Body of pancreas (tissue), 4 donors: ENCODE measurements around the gene RNF157. TPM values are rescaled to one million over a fixed set of nuclear protein-coding genes. Genes with fewer than 3 reads are reported as not detected.
A peak's percentile ranks its signal among the peaks of the same experiment; 100 is the strongest.

Experiments
- ATAC-seq: fragments of 150-250 bp; one replicate; pipeline ENCODE4 v1.9.1; 2016
- DNase-seq, 4 donors: peaks; one replicate each; pipeline ENCODE4 v3.0.0-alpha.2; 2019
- H3K27ac ChIP-seq, 4 donors: fragments of 200-600 bp; sonication (generic); 1 replicate in 3 of 4; 2 replicates in 1 of 4; pipeline versions ENCODE4 v1.5.1 to v1.6.1; 2016 to 2019; ENCODE audit warnings: mild to moderate bottlenecking in 1 of 4, mixed read lengths in 1 of 4, moderate library complexity in 1 of 4
- H3K27me3 ChIP-seq, 2 donors: fragments of 200-600 bp; sonication (generic); one replicate each; pipeline ENCODE4 v1.6.0; 2016; ENCODE audit warnings: mild to moderate bottlenecking in 1 of 2
- H3K36me3 ChIP-seq, 2 donors: fragments of 200-600 bp; sonication (generic); replicated peaks in 1 of 2; 2 replicates each; pipeline ENCODE4 v1.5.1; 2016; ENCODE audit warnings: low read depth in 2 of 2; ENCODE audit not compliant: insufficient read depth in 1 of 2
- H3K4me1 ChIP-seq: fragments of 200-600 bp; sonication (generic); one replicate; pipeline ENCODE4 v1.6.0; 2016
- H3K4me3 ChIP-seq, 2 donors: fragments of 200-600 bp; sonication (generic); 1 replicate in 1 of 2; 2 replicates in 1 of 2; pipeline ENCODE4 v1.5.1; 2016 to 2019
- H3K9me3 ChIP-seq, 3 donors: fragments of 200-600 bp; sonication (generic); 1 replicate in 2 of 3; 2 replicates in 1 of 3; pipeline ENCODE4 v1.5.1; 2016
- CTCF ChIP-seq, 7 experiments: fragments of 450-650 bp in 4 of 7; fragments of 200-600 bp in 3 of 7; sonication (generic) in 3 of 7; IDR thresholded peaks; one replicate each; pipeline ENCODE4 v1.5.1; 2016 to 2019; ENCODE audit warnings: antibody characterized with exemption in 7 of 7
- POLR2A ChIP-seq, 3 donors: fragments of 450-650 bp; IDR thresholded peaks; one replicate each; pipeline ENCODE4 v1.6.1; 2016; ENCODE audit warnings: antibody characterized with exemption in 3 of 3, mild to moderate bottlenecking in 2 of 3
- WGBS, 2 donors: methylation state at CpG; one replicate each; pipeline ENCODE4 v1.1.5; 2017; 5-methylcytosine and 5-hydroxymethylcytosine counted together
- intact Hi-C: fragments of 100-400 bp; cut with DNase I; formaldehyde crosslinking; loops from one replicate; pipeline ENCODE4 v1.15.1; 2023
- total RNA-seq, 2 donors: library from RNA; depleted of rRNA; stranded (reverse); fragments of >200 nt; gene quantifications; one replicate each; pipeline ENCODE4 v1.1.0, GENCODE V29; 2016

Gene RNF157
- total RNA-seq, 2 donors from 2014 or later, result 4.7 to 29.3 TPM

- Histone ChIP-seq H3K36me3 (no peaks in the 10 kb centered on the region), H3K4me1 (peaks cover 14% of the 10 kb centered on the region), H3K27ac (peak overlapping the region in 3 of 4 donors; percentile 34 to 46 (median 35)), H3K4me3 (no peak overlapping the region), H3K27me3 (no peaks in the 10 kb centered on the region), H3K9me3 (no peaks in the 10 kb centered on the region)
- intact Hi-C loops, result loop anchor here (10.0 kb wide), 1 partner anchor 264 kb away; no protein-coding TSS in a partner anchor
- ATAC-seq (peak; percentile 93), DNase-seq (peak; percentile 92 to 95 (median 94))
- TF ChIP-seq POLR2A (IDR thresholded peaks at IDR 0.05), result peak in 1 of 3 donors; percentile 28
- TF ChIP-seq CTCF (IDR thresholded peaks at IDR 0.05), result peak; percentile 94 to 98 (median 97)
- WGBS, 2 donors, result 46 to 57% methylated on average over 20 to 28 of the region's 28 CpGs
Observed at GRCh38 chr17:76278952-76279741, 38.9 kb upstream of the RNF157 start.

- WGBS, 2 donors, result 85 to 98% methylated on average over 10 to 17 of the region's 19 CpGs
- ATAC-seq, result no peak
- no peak for DNase-seq
- Histone ChIP-seq H3K4me1 (peaks cover 14% of the 10 kb centered on the region), H3K36me3 (no peaks in the 10 kb centered on the region), H3K27ac (peak overlapping the region in 1 of 4 donors; percentile 35), H3K4me3 (no peak overlapping the region), H3K9me3 (no peaks in the 10 kb centered on the region), H3K27me3 (no peaks in the 10 kb centered on the region)
- intact Hi-C loops, result loop anchor here (10.0 kb wide), 1 partner anchor 264 kb away; no protein-coding TSS in a partner anchor
- TF ChIP-seq CTCF (IDR thresholded peaks at IDR 0.05), result no peak
- no peak for TF ChIP-seq POLR2A (IDR thresholded peaks at IDR 0.05)
Observed at GRCh38 chr17:76278268-76278908, 38.1 kb upstream of the RNF157 start.

GRCh38 chr17:76277300-76278267, 37.3 kb upstream of the RNF157 start:
- Histone ChIP-seq H3K9me3 (no peaks in the 10 kb centered on the region), H3K27me3 (no peaks in the 10 kb centered on the region), H3K4me3 (no peak overlapping the region), H3K4me1 (peaks cover 16% of the 10 kb centered on the region), H3K36me3 (no peaks in the 10 kb centered on the region), H3K27ac (no peak overlapping the region)
- no peak for TF ChIP-seq POLR2A (IDR thresholded peaks at IDR 0.05)
- TF ChIP-seq CTCF (IDR thresholded peaks at IDR 0.05), result no peak
- DNase-seq, result no peak
- 91% methylated on average over 25 to 29 of the region's 31 CpGs for WGBS, 2 donors
- intact Hi-C loops, result loop anchor here (10.0 kb wide), 1 partner anchor 263 kb away; no protein-coding TSS in a partner anchor
- no peak for ATAC-seq

GRCh38 chr17:76276461-76277299, 36.4 kb upstream of the RNF157 start:
- no peak for TF ChIP-seq CTCF (IDR thresholded peaks at IDR 0.05)
- no peak for TF ChIP-seq POLR2A (IDR thresholded peaks at IDR 0.05)
- peaks cover 25% of the 10 kb centered on the region for H3K4me1 ChIP-seq
- WGBS, 2 donors, result 87 to 90% methylated on average over 9 to 19 of the region's 19 CpGs
- ATAC-seq (no peak), DNase-seq (no peak)
- H3K27me3 ChIP-seq, result no peaks in the 10 kb centered on the region
- no peaks in the 10 kb centered on the region for H3K36me3 ChIP-seq
- intact Hi-C loops, result loop anchor here (10.0 kb wide), 1 partner anchor 262 kb away; no protein-coding TSS in a partner anchor
- H3K4me3 ChIP-seq, result no peak overlapping the region
- H3K27ac ChIP-seq, result no peak overlapping the region
- H3K9me3 ChIP-seq, result no peaks in the 10 kb centered on the region
